DOHH2 (cell line): ENCODE results near the gene KLK13.

Source experiments
- H3F3A ChIP-seq: fragments of 200-600 bp; sonication (generic), shearing (Covaris generic); 2 replicates; pipeline ENCODE4 v1.6.0; 2016; ENCODE audit warnings: antibody characterized with exemption, mild to moderate bottlenecking; ENCODE audit not compliant: control insufficient read depth, insufficient read depth
- H3K27ac ChIP-seq: fragments of 200-600 bp; sonication (generic); 2 replicates; pipeline ENCODE4 v1.5.1; 2014; ENCODE audit warnings: low read depth, mild to moderate bottlenecking, low read length, moderate library complexity
- H3K27me3 ChIP-seq: fragments of 200-600 bp; sonication (generic); 2 replicates; pipeline ENCODE4 v1.6.1; 2014; ENCODE audit warnings: mild to moderate bottlenecking, low read length, mixed read lengths; ENCODE audit not compliant: control insufficient read depth
- H3K36me3 ChIP-seq: fragments of 200-600 bp; sonication (generic); 2 replicates; pipeline ENCODE4 v1.6.1; 2014; ENCODE audit warnings: mild to moderate bottlenecking, low read length, moderate library complexity, mixed read lengths; ENCODE audit not compliant: control insufficient read depth
- H3K4me1 ChIP-seq: fragments of 200-600 bp; sonication (generic); 2 replicates; pipeline ENCODE4 v1.6.1; 2014; ENCODE audit warnings: mild to moderate bottlenecking, low read length, mixed read lengths; ENCODE audit not compliant: control insufficient read depth
- H3K4me2 ChIP-seq: fragments of 200-600 bp; sonication (generic); 2 replicates; pipeline ENCODE4 v1.6.0; 2014; ENCODE audit warnings: mild to moderate bottlenecking, low read length, moderate library complexity
- H3K4me3 ChIP-seq: fragments of 200-600 bp; sonication (generic); 2 replicates; pipeline ENCODE4 v1.5.1; 2014; ENCODE audit warnings: mild to moderate bottlenecking, low read length, mixed read lengths
- H3K79me2 ChIP-seq: fragments of 200-600 bp; sonication (generic); 2 replicates; pipeline ENCODE4 v1.6.1; 2014; ENCODE audit warnings: mild to moderate bottlenecking, low read length, mixed read lengths; ENCODE audit not compliant: control insufficient read depth
- H3K9me2 ChIP-seq: fragments of 200-600 bp; sonication (generic); replicated peaks from 2 replicates; pipeline ENCODE4 v1.6.1; 2014; ENCODE audit warnings: mild to moderate bottlenecking, low read length, mixed read lengths; ENCODE audit not compliant: control insufficient read depth
- H3K9me3 ChIP-seq: fragments of 200-600 bp; sonication (generic); 2 replicates; pipeline ENCODE4 v1.6.1; 2014; ENCODE audit warnings: antibody characterized with exemption, low read length, mixed read lengths; ENCODE audit not compliant: control insufficient read depth, insufficient read depth
- H4K20me1 ChIP-seq: fragments of 200-600 bp; sonication (generic); 2 replicates; pipeline ENCODE4 v1.6.0; 2014; ENCODE audit warnings: low read depth, mild to moderate bottlenecking, antibody characterized with exemption, low read length, moderate library complexity; ENCODE audit not compliant: control insufficient read depth, insufficient read depth
- CTCF ChIP-seq: fragments of 200-600 bp; sonication (generic); IDR thresholded peaks from one replicate; pipeline ENCODE4 v1.5.1; 2014; ENCODE audit warnings: antibody characterized with exemption, mild to moderate bottlenecking, low read depth, low read length; ENCODE audit not compliant: poor library complexity, severe bottlenecking
- EZH2phosphoT487 ChIP-seq: fragments of 200-600 bp; sonication (generic); IDR thresholded peaks from 2 replicates; pipeline ENCODE4 v1.6.1; 2017; ENCODE audit warnings: borderline replicate concordance, mild to moderate bottlenecking, antibody characterized with exemption, low read length, moderate library complexity, mixed read lengths

The KLK13 gene

GRCh38 chr19:51091895-51092873 lies 27.3 kb upstream of the KLK13 start:
- H3K4me3 ChIP-seq = no peak overlapping the region
- no peaks in the 10 kb centered on the region for H3K9me2 ChIP-seq
- H3K27me3 ChIP-seq = no peaks in the 10 kb centered on the region
- H3K4me2 ChIP-seq = no peak overlapping the region
- H3K27ac ChIP-seq = no peak overlapping the region
- H4K20me1 ChIP-seq = no peaks in the 10 kb centered on the region
- no peaks in the 10 kb centered on the region for H3K79me2 ChIP-seq
- no peaks in the 10 kb centered on the region for H3F3A ChIP-seq
- TF ChIP-seq EZH2phosphoT487 = no peak
- TF ChIP-seq CTCF = no peak
- peaks cover 4% of the 10 kb centered on the region for H3K36me3 ChIP-seq
- no peaks in the 10 kb centered on the region for H3K9me3 ChIP-seq
- H3K4me1 ChIP-seq = peaks cover 5% of the 10 kb centered on the region

- no peaks in the 10 kb centered on the region for H3K9me2 ChIP-seq
- no peak overlapping the region for H3K4me2 ChIP-seq
- no peak overlapping the region for H3K4me3 ChIP-seq
- no peak overlapping the region for H3K27ac ChIP-seq
- no peaks in the 10 kb centered on the region for H3K27me3 ChIP-seq
- no peaks in the 10 kb centered on the region for H3K4me1 ChIP-seq
- TF ChIP-seq CTCF (no peak), EZH2phosphoT487 (no peak)
- H3F3A ChIP-seq = no peaks in the 10 kb centered on the region
- H3K9me3 ChIP-seq = no peaks in the 10 kb centered on the region
- H3K79me2 ChIP-seq = no peaks in the 10 kb centered on the region
- peaks cover 4% of the 10 kb centered on the region for H3K36me3 ChIP-seq
- H4K20me1 ChIP-seq = no peaks in the 10 kb centered on the region
These were observed 26.2 kb upstream of the KLK13 start for GRCh38 chr19:51091126-51091525.

- no peaks in the 10 kb centered on the region for H3F3A ChIP-seq
- no peaks in the 10 kb centered on the region for H3K4me1 ChIP-seq
- H3K79me2 ChIP-seq = no peaks in the 10 kb centered on the region
- no peak for TF ChIP-seq CTCF
- TF ChIP-seq EZH2phosphoT487 = no peak
- no peak overlapping the region for H3K4me2 ChIP-seq
- no peaks in the 10 kb centered on the region for H3K9me2 ChIP-seq
- no peaks in the 10 kb centered on the region for H3K27me3 ChIP-seq
- H3K27ac ChIP-seq = no peak overlapping the region
- no peaks in the 10 kb centered on the region for H3K9me3 ChIP-seq
- H3K36me3 ChIP-seq = no peaks in the 10 kb centered on the region
- no peak overlapping the region for H3K4me3 ChIP-seq
- H4K20me1 ChIP-seq = no peaks in the 10 kb centered on the region
These were observed 25.6 kb upstream of the KLK13 start for GRCh38 chr19:51090471-51090870.
